Muscle layer of duodenum (tissue), 2 donors: ENCODE data around the gene CCDC192.

Experiments
- H3K27ac ChIP-seq: one replicate; pipeline ENCODE4 v1.7.0; 2013; ENCODE audit warnings: mild to moderate bottlenecking, low read length
- H3K27me3 ChIP-seq: one replicate; pipeline ENCODE4 v1.7.0; 2013; ENCODE audit warnings: low read depth, mild to moderate bottlenecking, control low read depth, low read length
- H3K36me3 ChIP-seq, 2 donors: one replicate each; pipeline ENCODE4 v1.7.0; 2013; ENCODE audit warnings: low read length in 2 of 2, control low read depth in 1 of 2, mild to moderate bottlenecking in 1 of 2; ENCODE audit not compliant: insufficient read depth in 2 of 2, control insufficient read depth in 1 of 2
- H3K4me1 ChIP-seq, 2 donors: one replicate each; pipeline ENCODE4 v1.7.0; 2013; ENCODE audit warnings: low read length in 2 of 2, mild to moderate bottlenecking in 2 of 2, control low read depth in 1 of 2, moderate library complexity in 1 of 2; ENCODE audit not compliant: insufficient read depth in 2 of 2, control insufficient read depth in 1 of 2
- H3K4me3 ChIP-seq, 2 donors: one replicate each; pipeline ENCODE4 v1.7.0; 2013; ENCODE audit warnings: low read length in 2 of 2, low read depth in 1 of 2, mild to moderate bottlenecking in 1 of 2
- H3K9me3 ChIP-seq, 2 donors: one replicate each; pipeline ENCODE4 v1.7.0; 2013; ENCODE audit warnings: low read length in 2 of 2, control low read depth in 1 of 2, mild to moderate bottlenecking in 1 of 2; ENCODE audit not compliant: control insufficient read depth in 1 of 2
- donor health status: healthy.

Gene CCDC192

DNA sequence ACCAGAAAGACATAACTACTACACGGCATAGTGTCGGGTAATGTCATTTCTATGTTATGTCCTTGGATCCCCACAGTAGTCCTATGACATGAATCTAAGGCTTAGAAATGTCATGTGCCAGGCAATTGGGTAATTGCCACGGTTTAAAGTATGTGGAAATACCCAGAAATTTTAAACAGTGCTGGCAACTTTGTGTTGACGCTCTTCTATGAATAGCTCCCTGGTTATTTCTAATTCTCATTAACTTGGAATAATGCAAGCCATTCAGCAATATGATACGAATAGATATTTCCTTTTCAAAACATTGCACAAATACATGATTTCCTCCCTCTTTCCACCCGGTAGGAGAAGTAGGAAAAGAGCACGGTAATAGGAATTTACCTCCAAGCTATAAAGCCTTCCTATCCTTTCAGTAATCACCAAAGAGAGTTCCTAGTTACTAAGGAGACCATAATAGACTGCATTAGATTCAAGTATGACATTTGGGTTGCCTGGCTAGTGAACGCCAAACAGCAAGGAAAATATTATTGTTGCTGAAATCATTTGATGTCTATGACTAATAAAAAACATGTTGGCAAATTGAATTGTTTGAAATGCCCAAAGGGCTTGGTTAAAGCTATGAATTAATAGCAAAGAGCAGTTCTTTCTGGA, 168.4 kb downstream of the CCDC192 start:
- no peak overlapping the region for H3K4me3 ChIP-seq
- no peaks in the 10 kb centered on the region for H3K36me3 ChIP-seq
- peaks cover 5 to 23% of the 10 kb centered on the region in 2 donors for H3K4me1 ChIP-seq
- peak overlapping the region; percentile 59 for H3K27ac ChIP-seq
- H3K9me3 ChIP-seq: no peaks in the 10 kb centered on the region
- no peaks in the 10 kb centered on the region for H3K27me3 ChIP-seq

DNA sequence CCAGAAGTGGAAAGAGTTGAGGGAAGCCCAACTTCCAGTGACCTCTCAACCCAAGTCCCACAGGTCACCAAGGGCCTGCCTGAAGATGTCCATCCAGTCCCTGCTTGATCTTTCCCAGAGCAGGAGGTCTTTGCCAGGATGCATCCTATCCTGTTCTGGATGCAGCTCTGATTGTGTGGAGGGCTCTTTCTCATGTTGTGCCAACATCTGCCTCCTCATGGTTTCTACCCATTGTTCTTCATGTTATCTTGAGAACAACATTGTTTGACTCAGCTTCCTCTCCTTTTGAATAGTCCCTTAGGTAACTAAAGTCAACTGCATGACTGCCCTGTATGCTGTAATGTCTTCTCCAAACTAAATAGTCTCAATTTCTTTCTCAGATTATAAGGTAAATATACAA, 169.3 kb downstream of the CCDC192 start:
- Histone ChIP-seq H3K36me3 (no peaks in the 10 kb centered on the region), H3K27ac (no peak overlapping the region), H3K4me3 (no peak overlapping the region), H3K9me3 (no peaks in the 10 kb centered on the region), H3K27me3 (no peaks in the 10 kb centered on the region), H3K4me1 (peaks cover 5 to 26% of the 10 kb centered on the region in 2 donors)

DNA sequence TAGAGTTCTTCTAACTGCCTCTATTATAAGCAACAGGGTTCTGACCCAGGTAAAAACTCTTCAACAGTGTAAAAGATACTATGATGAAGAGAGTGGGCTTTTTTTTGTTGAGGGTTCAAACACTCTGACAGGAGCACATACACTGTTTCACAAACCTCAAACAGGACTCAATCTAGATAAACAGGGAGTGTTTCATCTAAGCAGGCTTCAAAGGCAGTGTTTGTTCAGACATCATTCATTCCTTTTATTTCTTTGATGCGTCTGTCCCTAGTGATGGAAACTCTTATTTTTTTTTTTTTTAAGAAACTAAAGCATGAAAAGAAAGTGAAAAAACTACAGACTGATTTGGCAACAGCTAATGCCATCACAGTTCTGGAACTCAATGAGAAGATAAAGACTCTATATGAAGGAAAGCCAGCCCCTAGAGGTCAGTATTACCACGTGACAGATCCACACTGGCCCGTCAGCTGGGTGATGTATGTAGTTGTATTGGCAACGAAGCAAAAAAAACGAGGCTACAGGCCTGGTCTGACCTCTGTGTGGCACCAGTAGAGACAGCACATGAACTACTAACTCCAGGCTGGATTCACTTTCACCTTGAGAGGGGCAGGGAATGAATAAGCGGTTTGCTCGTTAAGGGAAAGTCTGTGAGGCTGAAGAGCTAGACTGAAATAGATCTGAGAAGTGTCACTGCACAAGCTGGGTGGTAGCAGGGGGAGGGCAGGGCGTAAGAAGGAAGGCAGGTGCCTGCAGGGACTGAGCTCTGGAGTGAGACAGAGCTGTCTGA, 172.2 kb downstream of the CCDC192 start:
- Histone ChIP-seq H3K9me3 (no peaks in the 10 kb centered on the region), H3K27ac (no peak overlapping the region), H3K4me1 (peaks cover 5 to 31% of the 10 kb centered on the region in 2 donors), H3K27me3 (no peaks in the 10 kb centered on the region), H3K36me3 (no peaks in the 10 kb centered on the region), H3K4me3 (peak overlapping the region in 1 of 2 donors; percentile 33)

DNA sequence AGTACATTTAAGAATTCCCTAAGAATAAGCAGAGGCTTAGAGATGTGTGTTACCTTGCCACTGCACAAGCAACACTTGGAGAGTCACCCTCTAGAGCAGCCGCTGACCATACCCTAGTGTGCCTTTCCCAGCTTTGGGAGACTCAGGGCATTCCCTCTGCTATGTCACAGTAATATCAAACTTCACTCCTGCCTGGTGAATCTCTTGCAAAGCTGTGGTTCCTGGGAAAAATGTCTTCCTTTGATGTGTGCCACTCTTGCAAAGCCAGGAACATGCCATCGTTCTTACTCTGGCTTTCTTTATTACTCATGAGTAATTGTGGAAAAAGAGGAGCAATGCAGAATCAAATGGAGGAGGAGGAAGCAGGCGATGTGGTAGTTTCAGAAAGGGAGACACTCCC, 173.2 kb downstream of the CCDC192 start:
- Histone ChIP-seq H3K4me3 (no peak overlapping the region), H3K27ac (peak overlapping the region; percentile 14), H3K4me1 (peaks cover 5 to 23% of the 10 kb centered on the region in 2 donors)

DNA sequence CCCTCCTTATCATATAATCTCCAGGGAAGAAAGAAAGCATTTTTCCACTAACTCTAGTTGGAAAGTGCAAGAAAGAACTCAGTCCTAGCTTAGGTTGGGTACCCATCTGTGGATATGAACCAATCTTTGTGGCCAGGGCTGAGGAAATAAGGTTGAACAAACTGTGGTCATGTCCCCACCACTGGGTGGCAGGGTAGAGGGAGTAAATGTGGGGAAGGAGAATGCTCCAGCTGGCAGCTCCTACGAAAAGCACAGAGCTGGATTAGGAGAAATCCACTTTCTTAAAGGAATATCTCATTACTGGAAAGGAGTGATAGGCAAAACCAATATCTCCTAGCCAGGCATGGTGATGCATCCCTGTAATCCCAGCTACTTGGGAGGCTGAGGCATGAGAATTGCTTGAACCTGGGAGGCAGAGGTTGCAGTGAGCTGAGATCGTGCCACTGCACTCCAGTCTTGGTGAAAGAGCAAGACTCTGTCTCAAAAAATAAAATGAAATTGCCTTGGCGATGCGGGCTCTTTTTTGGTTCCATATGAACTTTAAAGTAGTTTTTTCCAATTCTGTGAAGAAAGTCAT, 175.1 kb downstream of the CCDC192 start:
- Histone ChIP-seq H3K36me3 (no peaks in the 10 kb centered on the region), H3K9me3 (no peaks in the 10 kb centered on the region), H3K4me3 (no peak overlapping the region), H3K27ac (no peak overlapping the region), H3K4me1 (peaks cover 5 to 16% of the 10 kb centered on the region in 2 donors), H3K27me3 (no peaks in the 10 kb centered on the region)

More for the DNA sequence above, 173.2 kb downstream of the CCDC192 start:
- Histone ChIP-seq H3K36me3 (no peaks in the 10 kb centered on the region), H3K27me3 (no peaks in the 10 kb centered on the region), H3K9me3 (no peaks in the 10 kb centered on the region)

DNA sequence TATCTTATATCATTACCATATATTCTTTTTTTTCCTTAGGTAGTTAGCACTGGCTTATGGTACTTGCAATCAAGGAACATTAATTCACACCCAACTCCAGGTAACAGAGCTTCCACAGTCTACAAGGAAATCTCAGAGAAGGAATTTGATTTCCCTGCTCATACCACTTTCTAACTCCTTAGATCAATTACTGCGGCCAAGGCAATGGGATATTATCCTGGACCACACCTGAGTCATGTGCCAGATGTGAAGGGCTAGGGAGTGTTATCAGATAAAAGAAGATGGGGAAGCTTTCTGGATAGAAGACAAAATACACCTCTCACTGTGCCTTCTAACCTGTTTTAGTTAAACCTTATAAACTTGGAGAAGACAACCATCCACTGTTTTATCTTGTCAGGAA, 181.2 kb downstream of the CCDC192 start:
- Histone ChIP-seq H3K36me3 (no peaks in the 10 kb centered on the region), H3K4me1 (peaks cover 0 to 5% of the 10 kb centered on the region in 2 donors), H3K27ac (no peak overlapping the region), H3K27me3 (no peaks in the 10 kb centered on the region), H3K9me3 (no peaks in the 10 kb centered on the region), H3K4me3 (no peak overlapping the region)

DNA sequence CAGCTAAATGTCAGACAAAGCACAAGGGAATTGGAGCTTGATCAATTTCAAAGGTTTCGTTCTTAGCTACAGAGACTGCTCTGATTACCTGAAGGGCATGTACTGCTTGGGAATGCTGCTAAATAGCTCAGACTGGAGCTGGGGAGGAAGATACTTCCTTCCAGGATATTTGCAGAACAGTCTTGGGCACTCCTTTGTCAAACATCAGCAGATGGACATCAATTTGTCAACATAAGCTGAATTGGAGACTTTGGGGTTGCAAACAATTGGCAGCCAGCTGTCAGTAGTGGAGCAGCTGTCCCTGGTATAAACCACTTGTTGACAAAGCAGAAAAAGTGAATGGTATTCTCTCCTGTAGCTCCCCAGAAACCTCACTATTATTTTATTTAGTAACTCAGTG, 182.0 kb downstream of the CCDC192 start:
- no peak overlapping the region for H3K27ac ChIP-seq

DNA sequence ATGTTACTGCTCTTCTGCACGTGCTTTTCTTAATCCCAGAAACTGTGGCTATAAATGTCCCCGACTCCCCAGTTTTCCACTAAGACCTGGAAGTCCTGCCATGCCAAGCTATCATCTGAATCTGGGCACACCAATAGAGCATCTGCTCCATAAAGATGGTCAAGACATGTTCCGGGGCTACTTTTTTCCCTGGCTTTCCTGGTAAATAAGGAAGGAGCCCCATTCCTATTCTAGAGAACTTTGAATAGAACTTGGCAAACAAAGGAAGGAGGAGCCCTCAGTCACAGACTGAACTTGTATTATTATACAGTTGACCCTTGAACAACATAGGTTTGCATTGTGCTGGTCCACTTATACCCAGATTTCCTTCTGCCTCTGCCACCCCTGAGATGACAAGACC, 182.9 kb downstream of the CCDC192 start:
- no peaks in the 10 kb centered on the region for H3K9me3 ChIP-seq
- peaks cover 0 to 5% of the 10 kb centered on the region in 2 donors for H3K4me1 ChIP-seq
- H3K27ac ChIP-seq: no peak overlapping the region
- no peaks in the 10 kb centered on the region for H3K27me3 ChIP-seq
- H3K36me3 ChIP-seq: no peaks in the 10 kb centered on the region
- no peak overlapping the region for H3K4me3 ChIP-seq

More for the DNA sequence above, 182.0 kb downstream of the CCDC192 start:
- H3K27me3 ChIP-seq: no peaks in the 10 kb centered on the region
- peaks cover 0 to 5% of the 10 kb centered on the region in 2 donors for H3K4me1 ChIP-seq
- no peaks in the 10 kb centered on the region for H3K9me3 ChIP-seq
- no peaks in the 10 kb centered on the region for H3K36me3 ChIP-seq
- H3K4me3 ChIP-seq: no peak overlapping the region

DNA sequence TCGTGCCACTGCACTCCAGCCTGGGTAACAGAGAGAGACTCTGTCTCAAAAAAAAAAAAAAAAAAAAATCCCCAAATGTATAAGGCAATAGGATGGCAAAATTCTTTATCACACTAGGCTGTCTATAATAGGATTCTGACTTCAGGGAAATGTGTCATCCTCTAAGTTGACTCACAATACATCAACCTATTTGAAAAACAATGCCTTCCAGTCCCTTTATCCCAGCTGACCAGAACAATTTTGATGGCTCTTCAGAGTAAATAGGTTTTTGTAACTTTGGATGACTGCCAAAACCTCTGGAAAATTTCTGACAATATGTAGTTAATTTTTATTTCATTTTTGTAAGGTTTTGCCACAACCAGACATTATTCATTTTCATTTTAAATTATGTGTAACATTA, 184.1 kb downstream of the CCDC192 start:
- H3K27me3 ChIP-seq: no peaks in the 10 kb centered on the region
- no peak overlapping the region for H3K27ac ChIP-seq
- H3K9me3 ChIP-seq: no peaks in the 10 kb centered on the region
- no peaks in the 10 kb centered on the region for H3K36me3 ChIP-seq
- H3K4me1 ChIP-seq: peaks cover 4 to 5% of the 10 kb centered on the region in 2 donors
- H3K4me3 ChIP-seq: no peak overlapping the region

DNA sequence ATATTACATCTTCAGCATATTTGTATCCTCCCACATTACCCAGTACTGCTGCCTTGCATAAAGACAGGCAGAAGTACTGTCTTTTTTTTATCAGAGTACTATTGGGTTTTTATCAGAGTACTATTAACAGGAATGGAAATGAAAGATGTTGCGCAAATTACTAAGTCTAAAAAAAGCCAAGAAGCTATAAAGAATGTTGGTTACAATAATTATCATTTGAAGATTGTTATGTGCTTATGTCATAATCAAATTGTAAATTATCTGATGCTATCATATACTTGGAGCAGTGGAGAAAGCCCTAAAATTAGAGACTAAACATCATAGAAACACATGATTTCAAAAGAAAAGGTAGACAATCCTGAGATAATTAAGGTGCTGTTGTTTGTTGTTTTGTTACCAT, 188.8 kb downstream of the CCDC192 start:
- no peak overlapping the region for H3K4me3 ChIP-seq
- no peaks in the 10 kb centered on the region for H3K9me3 ChIP-seq
- no peak overlapping the region for H3K27ac ChIP-seq
- no peaks in the 10 kb centered on the region for H3K36me3 ChIP-seq
- no peaks in the 10 kb centered on the region for H3K27me3 ChIP-seq
- peaks cover 8 to 9% of the 10 kb centered on the region in 2 donors for H3K4me1 ChIP-seq

DNA sequence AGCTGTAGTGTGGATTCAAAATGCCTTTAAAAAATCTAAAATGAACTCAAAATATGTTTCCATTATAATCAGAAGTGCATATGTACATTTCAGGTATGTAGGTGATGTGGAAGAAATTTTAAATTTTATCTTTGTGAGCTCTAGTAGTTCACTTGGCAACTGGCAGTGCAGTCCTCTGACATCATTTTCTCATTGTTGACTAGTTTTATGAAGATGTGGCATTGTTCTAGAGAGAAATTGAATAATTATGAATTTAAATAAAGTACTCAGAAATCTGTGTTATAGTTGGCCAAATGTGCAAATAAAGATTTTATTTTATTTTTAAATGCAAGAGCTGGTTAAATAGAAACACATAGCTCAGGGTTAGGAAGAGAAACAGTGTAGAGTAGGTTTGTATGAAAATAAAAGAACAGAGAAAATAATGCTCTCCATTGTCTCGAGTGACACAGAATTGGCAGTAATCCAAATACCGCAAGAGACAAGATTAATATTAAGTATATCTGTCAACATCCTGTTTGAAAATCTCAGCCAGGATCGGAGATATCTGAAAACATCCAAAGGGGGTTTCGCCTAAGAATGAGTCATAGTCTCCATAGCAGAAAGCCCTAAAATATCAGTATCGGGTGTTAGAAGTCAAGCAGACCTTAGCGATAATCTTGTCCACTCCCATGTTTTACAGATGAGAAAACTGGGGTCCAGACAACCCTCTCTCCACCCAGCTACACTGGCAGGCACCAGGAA, 189.4 kb downstream of the CCDC192 start:
- no peak overlapping the region for H3K4me3 ChIP-seq
- peaks cover 8 to 9% of the 10 kb centered on the region in 2 donors for H3K4me1 ChIP-seq
- H3K27me3 ChIP-seq: no peaks in the 10 kb centered on the region
- H3K9me3 ChIP-seq: no peaks in the 10 kb centered on the region
- no peaks in the 10 kb centered on the region for H3K36me3 ChIP-seq
- H3K27ac ChIP-seq: no peak overlapping the region
